IMR-90 (cell line): ENCODE results near the gene ZNF775. TPM values are rescaled to one million over a fixed set of nuclear protein-coding genes. Genes with fewer than 3 reads are reported as not detected.

ENCODE experiments used
- ATAC-seq: fragments of 200-7000 bp; cut with Tn5 transposase; 2 replicates; pipeline ENCODE4 v1.9.1; 2020; ENCODE audit warnings: low read depth, mild to moderate bottlenecking, moderate library complexity
- BruUV-seq: library from RNA; stranded (reverse); fragments of 400-500 nt; replicated peaks from 2 replicates; lab custom pipeline; 2021; lab: Mats Ljungman, UMichigan
- CTCF ChIA-PET: fragments of 300-600 bp; formaldehyde crosslinking; extraction: SDS; loops from one replicate; lab custom pipeline; 2021; ENCODE audit warnings: antibody characterized with exemption; lab: Yijun Ruan, JAX
- POLR2A ChIA-PET: fragments of 300-600 bp; sonication (Branson Sonifier 250); formaldehyde crosslinking; loops from one replicate; lab custom pipeline; 2022; ENCODE audit warnings: antibody characterized with exemption; ENCODE audit not compliant: unreplicated experiment; lab: Charles Lee
- DNase-seq: peaks from one replicate; pipeline ENCODE4 v3.0.0; 2013
- H2AFZ ChIP-seq: replicated peaks from 2 replicates; pipeline ENCODE3; 2013; ENCODE audit warnings: low read length, mild to moderate bottlenecking; ENCODE audit not compliant: poor library complexity
- H2AK5ac ChIP-seq: 2 replicates; pipeline ENCODE4 v1.6.1; 2013; ENCODE audit warnings: low read depth, low read length, inconsistent platforms
- H2AK9ac ChIP-seq: replicated peaks from 2 replicates; pipeline ENCODE3; 2013; ENCODE audit warnings: mild to moderate bottlenecking, low read depth, low read length, moderate library complexity; ENCODE audit not compliant: poor library complexity
- H2BK120ac ChIP-seq: 2 replicates; pipeline ENCODE4 v1.6.1; 2013; ENCODE audit warnings: low read depth, low read length, inconsistent platforms
- H2BK15ac ChIP-seq: 3 replicates; pipeline ENCODE4 v1.6.1; 2013; ENCODE audit warnings: low read depth, low read length, inconsistent platforms
- H2BK20ac ChIP-seq: 2 replicates; pipeline ENCODE4 v1.6.1; 2013; ENCODE audit warnings: low read depth, mild to moderate bottlenecking, inconsistent platforms, low read length, moderate library complexity
- H2BK5ac ChIP-seq: 2 replicates; pipeline ENCODE4 v1.6.1; 2013; ENCODE audit warnings: mild to moderate bottlenecking, low read depth, low read length, inconsistent platforms; ENCODE audit not compliant: poor library complexity, severe bottlenecking
- H3K14ac ChIP-seq: replicated peaks from 2 replicates; pipeline ENCODE4 v1.6.1; 2013; ENCODE audit warnings: low read depth, low read length, inconsistent platforms
- H3K18ac ChIP-seq: 2 replicates; pipeline ENCODE4 v1.6.1; 2013; ENCODE audit warnings: low read depth, low read length, control low read depth
- H3K23ac ChIP-seq: 2 replicates; pipeline ENCODE4 v1.6.1; 2013; ENCODE audit warnings: low read depth, low read length, inconsistent platforms
- H3K27ac ChIP-seq: 2 replicates; pipeline ENCODE4 v1.5.1; 2013; ENCODE audit warnings: mild to moderate bottlenecking, control low read depth, low read length; ENCODE audit not compliant: insufficient read depth
- H3K27me3 ChIP-seq: 2 replicates; pipeline ENCODE4 v1.6.1; 2013; ENCODE audit warnings: low read length; ENCODE audit not compliant: control insufficient read depth, insufficient read depth
- H3K36me3 ChIP-seq: 2 replicates; pipeline ENCODE4 v1.6.1; 2013; ENCODE audit warnings: low read length, mixed read lengths; ENCODE audit not compliant: control insufficient read depth, insufficient read depth
- H3K4ac ChIP-seq: 2 replicates; pipeline ENCODE4 v1.6.1; 2013; ENCODE audit warnings: low read depth, low read length, inconsistent platforms
- H3K4me1 ChIP-seq: 2 replicates; pipeline ENCODE4 v1.6.1; 2013; ENCODE audit warnings: low read length, mixed read lengths; ENCODE audit not compliant: control insufficient read depth, insufficient read depth
- H3K4me2 ChIP-seq: 2 replicates; pipeline ENCODE4 v1.6.1; 2013; ENCODE audit warnings: low read depth, mild to moderate bottlenecking, control low read depth, low read length, moderate library complexity
- H3K4me3 ChIP-seq: 2 replicates; pipeline ENCODE4 v1.5.1; 2013; ENCODE audit warnings: low read depth, mild to moderate bottlenecking, control low read depth, low read length, moderate library complexity; ENCODE audit not compliant: insufficient read depth
- H3K56ac ChIP-seq: 2 replicates; pipeline ENCODE4 v1.6.1; 2013; ENCODE audit warnings: low read length, inconsistent platforms; ENCODE audit not compliant: insufficient read depth; ENCODE audit errors: extremely low read depth
- H3K79me1 ChIP-seq, 2 experiments: 2 replicates each; pipeline ENCODE4 v1.6.1; 2013; ENCODE audit warnings: low read length in 2 of 2, inconsistent platforms in 1 of 2, low read depth in 1 of 2
- H3K9ac ChIP-seq: 2 replicates; pipeline ENCODE4 v1.6.1; 2013; ENCODE audit warnings: low read depth, low read length, control low read depth
- H3K9me1 ChIP-seq: 2 replicates; pipeline ENCODE4 v1.6.1; 2013; ENCODE audit warnings: low read length, inconsistent platforms; ENCODE audit not compliant: insufficient read depth
- H3K9me3 ChIP-seq: 2 replicates; pipeline ENCODE4 v1.6.1; 2013; ENCODE audit warnings: low read length; ENCODE audit not compliant: control insufficient read depth, insufficient read depth
- H4K20me1 ChIP-seq: 2 replicates; pipeline ENCODE4 v1.6.1; 2013; ENCODE audit warnings: low read length, inconsistent platforms; ENCODE audit not compliant: insufficient read depth
- H4K5ac ChIP-seq: 2 replicates; pipeline ENCODE4 v1.6.1; 2013; ENCODE audit warnings: mild to moderate bottlenecking, low read depth, low read length, control low read depth
- H4K8ac ChIP-seq, 2 experiments: 2 replicates each; pipeline ENCODE4 v1.6.1; 2013; ENCODE audit warnings: low read depth in 2 of 2, low read length in 2 of 2, control low read depth in 1 of 2, inconsistent platforms in 1 of 2
- H4K91ac ChIP-seq: 2 replicates; pipeline ENCODE4 v1.6.1; 2013; ENCODE audit warnings: low read depth, low read length, inconsistent platforms; ENCODE audit not compliant: insufficient read depth
- CEBPB ChIP-seq: IDR thresholded peaks from 2 replicates; pipeline ENCODE4 v1.6.1; 2012; ENCODE audit warnings: low read depth, low read length, improper control_type of control experiment
- CTCF ChIP-seq: conservative IDR thresholded peaks from 2 replicates; pipeline ENCODE4 v1.5.1; 2012; ENCODE audit warnings: mild to moderate bottlenecking, low read depth, low read length, improper control_type of control experiment
- ELK1 ChIP-seq: fragments of 150-350 bp; IDR thresholded peaks from 2 replicates; pipeline ENCODE4 v1.6.1; 2016; ENCODE audit warnings: low read depth, mild to moderate bottlenecking, low read length, moderate library complexity, borderline replicate concordance
- FOS ChIP-seq: fragments of 150-350 bp; IDR thresholded peaks from 2 replicates; pipeline ENCODE4 v1.6.1; 2016; ENCODE audit warnings: low read depth, low read length
- MAFK ChIP-seq: IDR thresholded peaks from 2 replicates; pipeline ENCODE4 v1.6.1; 2012; ENCODE audit warnings: low read depth, low read length, improper control_type of control experiment
- MAZ ChIP-seq: IDR thresholded peaks from 2 replicates; pipeline ENCODE4 v1.6.1; 2012; ENCODE audit warnings: low read depth, mild to moderate bottlenecking, low read length, improper control_type of control experiment, moderate library complexity, borderline replicate concordance
- POLR2A ChIP-seq: IDR thresholded peaks from 2 replicates; pipeline ENCODE4 v1.6.1; 2012; ENCODE audit warnings: mild to moderate bottlenecking, low read depth, low read length
- RAD21 ChIP-seq: IDR thresholded peaks from 2 replicates; pipeline ENCODE4 v1.6.1; 2012; ENCODE audit warnings: low read length, improper control_type of control experiment
- RFX5 ChIP-seq: IDR thresholded peaks from 2 replicates; pipeline ENCODE4 v1.8.0; 2012; ENCODE audit warnings: low read depth, mild to moderate bottlenecking, low read length, moderate library complexity
- WGBS, 2 experiments: methylation state at CpG; one replicate each; pipeline versions ENCODE4 v1.1.5 to v1.1.7; 2013; ENCODE audit warnings: missing lambda C conversion rate in 2 of 2; ENCODE audit not compliant: insufficient read length in 1 of 2; ENCODE audit errors: extremely low coverage in 2 of 2; 5-methylcytosine and 5-hydroxymethylcytosine counted together
- dilution Hi-C: fragments of 300-500 bp; cut with HindIII; formaldehyde crosslinking; loops from one replicate; pipeline ENCODE4 v1.14.3; 2018; ENCODE audit warnings: low sequenced_read_pairs; ENCODE audit not compliant: unreplicated experiment
- in situ Hi-C: fragments of 300-500 bp; cut with MboI; formaldehyde crosslinking; loops from 3 replicates; pipeline ENCODE4 v1.14.3; 2019; ENCODE audit warnings: low sequenced_read_pairs, inconsistent platforms, mixed read lengths
- intact Hi-C: fragments of 100-400 bp; cut with micrococcal nuclease; formaldehyde crosslinking; loops from 2 replicates; pipeline ENCODE4 v1.10.0; 2022
- polyA plus RNA-seq, 3 experiments: library from polyadenylated mRNA; depleted of rRNA; stranded (reverse); fragments of >200 nt; gene quantifications; 2 replicates each; pipeline ENCODE4 v1.2.3, GENCODE V29; 2012; ENCODE audit warnings: low replicate concordance in 1 of 3
- total RNA-seq: library from RNA; depleted of rRNA; stranded (reverse); fragments of >200 nt; gene quantifications from 2 replicates; pipeline ENCODE4 v1.2.3, GENCODE V29; 2012

The ZNF775 gene
- total and polyA plus RNA-seq, 2 of the 4 experiments (the other 2 are of a cell fraction), result 1.4 to 2.6 TPM

GRCh38 chr7:150383710-150384397 is 4.7 kb downstream of the ZNF775 start:
- Histone ChIP-seq H4K91ac (no peak overlapping the region), H3K18ac (no peak overlapping the region), H3K14ac (no peak overlapping the region), H3K4me2 (no peak overlapping the region), H4K20me1 (peaks cover 7% of the 10 kb centered on the region; the same call in 1 of the 2 replicates), H3K9ac (no peak overlapping the region), H3K4me1 (peaks cover 9% of the 10 kb centered on the region), H3K36me3 (peaks cover 2% of the 10 kb centered on the region; the same call in 1 of the 2 replicates), H3K4ac (no peak overlapping the region), H3K23ac (no peak overlapping the region), H3K27me3 (no peaks in the 10 kb centered on the region), H4K5ac (no peak overlapping the region), H4K8ac (no peak overlapping the region), H2BK5ac (no peak overlapping the region), H2BK120ac (no peak overlapping the region), H3K79me1 (peaks cover 21 to 54% of the 10 kb centered on the region in 2 experiments), H3K56ac (no peak overlapping the region), H2AK5ac (no peak overlapping the region), H3K4me3 (no peak overlapping the region), H3K27ac (no peak overlapping the region), H3K9me3 (no peaks in the 10 kb centered on the region), H2AFZ (no peak overlapping the region), H2BK15ac (no peak overlapping the region), H2BK20ac (no peak overlapping the region), H2AK9ac (no peak overlapping the region), H3K9me1 (peaks cover 14% of the 10 kb centered on the region; the same call in 1 of the 2 replicates)
- CTCF ChIA-PET, result no interaction called here
- intact Hi-C loops (no loop called here), in situ Hi-C loops (no loop called here), dilution Hi-C loops (no loop called here)
- POLR2A ChIA-PET, result no interaction called here
- TF ChIP-seq RAD21 (no peak), ELK1 (no peak), MAZ (no peak), MAFK (no peak), POLR2A (no peak), FOS (no peak), RFX5 (no peak), CEBPB (no peak), CTCF (no peak)
- ATAC-seq (no peak), DNase-seq (no peak)
- no TSS peak for BruUV-seq
- WGBS, 2 experiments, result 92% methylated on average over 6 of the region's 22 CpGs; no CpG with 5 or more reads in 1 of the 2 experiments
